Adrenal gland (tissue), 12 donors: ENCODE measurements around the gene HLF. TPM values are rescaled to one million over a fixed set of nuclear protein-coding genes. Genes with fewer than 3 reads are reported as not detected.

Source experiments
- DNase-seq, 7 donors: peaks; one replicate each; pipeline ENCODE4 v3.0.0-alpha.2; 2019 to 2020
- H3K27ac ChIP-seq, 5 donors: fragments of 200-600 bp; sonication (generic) in 4 of 5; 1 replicate in 3 of 5; 2 replicates in 2 of 5; pipeline versions ENCODE4 v1.5.1 to v1.8.0; 2016 to 2020; ENCODE audit warnings: mild to moderate bottlenecking in 1 of 5
- H3K27me3 ChIP-seq: fragments of 200-600 bp; 2 replicates; pipeline ENCODE4 v1.8.0; 2021
- H3K36me3 ChIP-seq, 2 donors: fragments of 200-600 bp; replicated peaks in 1 of 2; 1 replicate in 1 of 2; 2 replicates in 1 of 2; pipeline versions ENCODE4 v1.5.1 to v1.8.0; 2018 to 2022
- H3K4me1 ChIP-seq, 2 donors: fragments of 200-600 bp; replicated peaks in 1 of 2; 1 replicate in 1 of 2; 2 replicates in 1 of 2; pipeline versions ENCODE4 v1.5.1 to v1.8.0; 2018 to 2021
- H3K4me3 ChIP-seq, 4 donors: fragments of 200-600 bp; sonication (generic) in 3 of 4; one replicate each; pipeline ENCODE4 v1.5.1; 2016 to 2018
- H3K9me3 ChIP-seq, 3 donors: fragments of 200-600 bp; sonication (generic) in 1 of 3; replicated peaks in 1 of 3; 1 replicate in 2 of 3; 2 replicates in 1 of 3; pipeline versions ENCODE4 v1.5.1 to v1.8.0; 2016 to 2021
- CTCF ChIP-seq, 6 experiments: fragments of 450-650 bp in 4 of 6; fragments of 200-600 bp in 2 of 6; sonication (generic) in 1 of 6; IDR thresholded peaks; 1 replicate in 5 of 6; 2 replicates in 1 of 6; pipeline versions ENCODE4 v1.5.1 to v1.8.0; 2016 to 2021; ENCODE audit warnings: antibody characterized with exemption in 6 of 6, mild to moderate bottlenecking in 2 of 6, moderate library complexity in 1 of 6
- POLR2A ChIP-seq, 2 donors: fragments of 450-650 bp; IDR thresholded peaks; one replicate each; pipeline ENCODE4 v1.6.1; 2017; ENCODE audit warnings: antibody characterized with exemption in 2 of 2, mild to moderate bottlenecking in 2 of 2, moderate library complexity in 1 of 2
- WGBS, 4 donors: extraction: QIAGEN DNeasy Blood & Tissue Kit in 2 of 4; methylation state at CpG; one replicate each; pipeline versions ENCODE4 v1.1.5 to v1.1.7; 2013 to 2017; 5-methylcytosine and 5-hydroxymethylcytosine counted together
- intact Hi-C, 2 donors: fragments of 100-400 bp; cut with DNase I; formaldehyde crosslinking; loops; one replicate each; pipeline versions ENCODE4 v1.14.1 to v1.15.0; 2022 to 2023
- polyA plus RNA-seq, 3 donors: library from polyadenylated mRNA; stranded (reverse); fragments of 200-250 nt in 2 of 3; fragments of 350-450 nt in 1 of 3; fragmentation: Illumina TruSeq in 1 of 3; extraction: RNeasy Lipid Tissue Mini Kit (QIAGEN cat#74804) in 1 of 3; gene quantifications; one replicate each; pipeline ENCODE4 v1.2.3, GENCODE V29; 2013 to 2014
- total RNA-seq, 9 donors: library from RNA; depleted of rRNA in 4 of 9; stranded (reverse); fragments of >200 nt in 4 of 9; fragments of 120-200 nt in 1 of 9; fragmentation: NEBNext Ultra II Directional in 1 of 9; extraction: Animal tissue kit (Norgen Biotek cat#: 25700) in 1 of 9; gene quantifications; one replicate each; pipeline versions ENCODE4 v1.1.0 to v1.2.4, GENCODE V29; 2013 to 2023
- donor health status: healthy with polysubstance abuse.
- donor health status: Bipolar disorder and iron deficiency.
- donor health status: DM: yes; HTN: yes; CAD: no.
- donor health status: DM: no; HTN: no; CAD: no.
- donor health status: DM: no; HTN: no; CAD: no.
- donor health status: DM: yes; HTN: yes; CAD: no.

HLF gene
- total and polyA plus RNA-seq, 12 donors: 1.3 to 74.3 (median 27.0) TPM

- DNase-seq: no peak
- Histone ChIP-seq H3K36me3 (no peaks in the 10 kb centered on the region), H3K27ac (no peak overlapping the region), H3K4me1 (peaks cover 0 to 2% of the 10 kb centered on the region in 2 donors), H3K9me3 (no peaks in the 10 kb centered on the region), H3K27me3 (no peaks in the 10 kb centered on the region), H3K4me3 (no peak overlapping the region)
- 79 to 90% (median 88%) methylated on average over 5 of the region's 5 CpGs for WGBS, 4 donors
- no peak for TF ChIP-seq CTCF (IDR thresholded peaks at IDR 0.05)
- no peak for TF ChIP-seq POLR2A (IDR thresholded peaks at IDR 0.05)
- intact Hi-C loops: loop anchor here (10.0 kb wide), 3 partner anchors 173 to 347 kb away; partner anchors contain the start of gene SMIM36 (in 1 of the 2)
Measured at GRCh38 chr17:55341432-55341831, 76.7 kb downstream of the HLF start.

GRCh38 chr17:55342800-55343585 is 78.2 kb downstream of the HLF start:
- intact Hi-C loops: loop anchor here (10.0 kb wide), 3 partner anchors 172 to 348 kb away; partner anchors contain the start of gene SMIM36 (in 1 of the 2)
- DNase-seq: no peak

GRCh38 chr17:55343900-55344513 is 79.2 kb downstream of the HLF start:
- TF ChIP-seq POLR2A (IDR thresholded peaks at IDR 0.05): no peak
- TF ChIP-seq CTCF (IDR thresholded peaks at IDR 0.05): no peak
- H3K27me3 ChIP-seq: no peaks in the 10 kb centered on the region

More at GRCh38 chr17:55342800-55343585, 78.2 kb downstream of the HLF start:
- TF ChIP-seq POLR2A (IDR thresholded peaks at IDR 0.05) (no peak), CTCF (IDR thresholded peaks at IDR 0.05) (no peak)
- Histone ChIP-seq H3K4me3 (no peak overlapping the region), H3K9me3 (no peaks in the 10 kb centered on the region), H3K36me3 (no peaks in the 10 kb centered on the region), H3K4me1 (peaks cover 0 to 4% of the 10 kb centered on the region in 2 donors), H3K27me3 (no peaks in the 10 kb centered on the region), H3K27ac (no peak overlapping the region)
- 85 to 92% (median 87%) methylated on average over 6 of the region's 6 CpGs for WGBS, 4 donors

GRCh38 chr17:55344514-55344997 is 79.8 kb downstream of the HLF start:
- Histone ChIP-seq H3K4me1 (peaks cover 0 to 7% of the 10 kb centered on the region in 2 donors), H3K27me3 (no peaks in the 10 kb centered on the region), H3K36me3 (no peaks in the 10 kb centered on the region), H3K4me3 (no peak overlapping the region), H3K9me3 (no peaks in the 10 kb centered on the region), H3K27ac (no peak overlapping the region)
- no peak for TF ChIP-seq POLR2A (IDR thresholded peaks at IDR 0.05)
- TF ChIP-seq CTCF (IDR thresholded peaks at IDR 0.05): no peak
- peak in 2 of 7 donors; percentile 8 to 14 for DNase-seq
- 82 to 100% (median 85%) methylated on average over 3 of the region's 3 CpGs for WGBS, 4 donors
- intact Hi-C loops: loop anchor here (10.0 kb wide), 3 partner anchors 170 to 350 kb away; partner anchors contain the start of gene SMIM36 (in 1 of the 2)

More at GRCh38 chr17:55343900-55344513, 79.2 kb downstream of the HLF start:
- Histone ChIP-seq H3K9me3 (no peaks in the 10 kb centered on the region), H3K4me1 (peaks cover 0 to 7% of the 10 kb centered on the region in 2 donors), H3K4me3 (no peak overlapping the region), H3K36me3 (no peaks in the 10 kb centered on the region), H3K27ac (no peak overlapping the region)
- peak in 3 of 7 donors; percentile 9 to 31 (median 18) for DNase-seq
- intact Hi-C loops: loop anchor here (10.0 kb wide), 3 partner anchors 171 to 349 kb away; partner anchors contain the start of gene SMIM36 (in 1 of the 2)
- WGBS, 4 donors: 43 to 58% (median 50%) methylated on average over 4 of the region's 4 CpGs
